HG03066 (cell line): ENCODE results near the gene ARHGEF3.
"Not testable (repeated sequence)": the region's sequence is repeated elsewhere in the genome, so short reads cannot be mapped to it uniquely, and the experiment has no call there.

ENCODE experiments used
- ATAC-seq: cut with Tn5 transposase; IDR thresholded peaks from one replicate; pipeline ENCODE4 v1.9.1; 2021; ENCODE audit warnings: low read depth; ENCODE audit not compliant: unreplicated experiment

ARHGEF3 gene

GRCh38 chr3:56775445-56775837 lies 26.3 kb downstream of the ARHGEF3 start:
- no peak for ATAC-seq

- no peak for ATAC-seq
Measured at GRCh38 chr3:56773986-56774385, 27.8 kb downstream of the ARHGEF3 start.

GRCh38 chr3:56772952-56773938 lies 28.5 kb downstream of the ARHGEF3 start:
- ATAC-seq = no peak

GRCh38 chr3:56771376-56771775 lies 30.4 kb downstream of the ARHGEF3 start:
- ATAC-seq = no peak

GRCh38 chr3:56769116-56769707 lies 32.5 kb downstream of the ARHGEF3 start:
- no peak for ATAC-seq

- ATAC-seq = no peak
Measured at GRCh38 chr3:56764904-56765547, 36.7 kb downstream of the ARHGEF3 start.

- ATAC-seq = no peak
Measured at GRCh38 chr3:56764184-56764583, 37.6 kb downstream of the ARHGEF3 start.

- no peak for ATAC-seq
Measured at GRCh38 chr3:56763233-56763632, 38.5 kb downstream of the ARHGEF3 start.

GRCh38 chr3:56762718-56763117 lies 39.0 kb downstream of the ARHGEF3 start:
- no peak for ATAC-seq

- no peak for ATAC-seq
Measured at GRCh38 chr3:56761887-56762651, 39.7 kb downstream of the ARHGEF3 start.

GRCh38 chr3:56761023-56761422 lies 40.7 kb downstream of the ARHGEF3 start:
- no peak for ATAC-seq

GRCh38 chr3:56759532-56759931 lies 42.2 kb downstream of the ARHGEF3 start:
- ATAC-seq = no peak

GRCh38 chr3:56758539-56758981 lies 43.2 kb downstream of the ARHGEF3 start:
- peak; percentile 76 for ATAC-seq

GRCh38 chr3:56758042-56758441 lies 43.7 kb downstream of the ARHGEF3 start:
- not testable (repeated sequence) for ATAC-seq

GRCh38 chr3:56754741-56755417 lies 46.9 kb downstream of the ARHGEF3 start:
- ATAC-seq = no peak

GRCh38 chr3:56753206-56753820 lies 48.4 kb downstream of the ARHGEF3 start:
- peak; percentile 70 for ATAC-seq

GRCh38 chr3:56751056-56751707 lies 50.6 kb downstream of the ARHGEF3 start:
- ATAC-seq = no peak

- ATAC-seq = no peak
Measured at GRCh38 chr3:56748663-56749231, 53.0 kb downstream of the ARHGEF3 start.

GRCh38 chr3:56747150-56747549 lies 54.6 kb downstream of the ARHGEF3 start:
- no peak for ATAC-seq
